Raji (cell line): ENCODE data around the gene C11orf86.

Experiments used
- POLR2A ChIP-seq: IDR thresholded peaks from 2 replicates; pipeline ENCODE4 v1.6.1; 2011; ENCODE audit warnings: low read depth, low read length, control low read depth; ENCODE audit not compliant: insufficient read depth

Gene C11orf86

DNA sequence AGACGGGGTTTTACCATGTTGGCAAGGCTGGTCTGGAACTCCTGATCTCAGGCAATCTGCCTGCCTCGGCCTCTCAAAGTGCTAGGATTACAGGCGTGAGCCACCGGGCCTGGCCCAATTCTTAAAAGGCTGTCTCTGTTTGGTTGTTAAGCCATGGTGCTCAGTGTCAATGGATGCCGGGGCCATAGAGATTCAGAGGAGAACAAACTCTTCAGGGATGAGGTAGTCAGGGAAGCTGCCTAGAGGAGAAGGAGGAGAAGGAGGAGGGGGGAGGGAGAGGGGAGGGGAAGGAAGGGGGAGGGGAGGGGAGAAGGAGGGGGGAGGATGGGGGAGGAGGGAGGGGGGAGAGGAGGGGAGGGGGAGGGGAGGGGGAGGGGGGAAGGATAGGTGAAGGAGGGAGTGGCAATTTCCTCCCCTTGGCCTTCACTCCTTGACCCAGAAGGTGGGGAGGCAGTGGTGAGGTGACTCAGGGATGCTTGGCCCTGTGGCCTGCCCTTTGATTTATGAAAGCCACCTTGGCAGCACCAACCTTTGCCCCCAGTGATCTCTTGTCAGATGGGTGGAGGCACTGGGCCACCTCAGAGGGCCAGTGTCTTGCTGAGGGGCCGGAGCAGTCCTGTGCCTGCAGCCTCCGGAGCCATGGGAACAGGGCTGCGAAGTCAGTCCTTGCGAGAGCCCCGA lies at the start of gene C11orf86:
Gene C11orf86 (plus strand): TSS at position 581 of the 681 bp plus-strand sequence. CDS start 59 bp downstream, at position 640.
- no peak for TF ChIP-seq POLR2A

- no peak for TF ChIP-seq POLR2A
Observed at GRCh38 chr11:66929753-66930152, 45.4 kb upstream of the C11orf86 start.

- no peak for TF ChIP-seq POLR2A
Observed at GRCh38 chr11:66932543-66932942, 42.6 kb upstream of the C11orf86 start.

GRCh38 chr11:66933531-66933930 lies 41.6 kb upstream of the C11orf86 start:
- TF ChIP-seq POLR2A, result no peak

GRCh38 chr11:66934950-66935779 lies 39.9 kb upstream of the C11orf86 start:
- TF ChIP-seq POLR2A, result no peak

- no peak for TF ChIP-seq POLR2A
Observed at GRCh38 chr11:66936311-66936711, 38.8 kb upstream of the C11orf86 start.

GRCh38 chr11:66937193-66937733 lies 37.8 kb upstream of the C11orf86 start:
- TF ChIP-seq POLR2A, result no peak

DNA sequence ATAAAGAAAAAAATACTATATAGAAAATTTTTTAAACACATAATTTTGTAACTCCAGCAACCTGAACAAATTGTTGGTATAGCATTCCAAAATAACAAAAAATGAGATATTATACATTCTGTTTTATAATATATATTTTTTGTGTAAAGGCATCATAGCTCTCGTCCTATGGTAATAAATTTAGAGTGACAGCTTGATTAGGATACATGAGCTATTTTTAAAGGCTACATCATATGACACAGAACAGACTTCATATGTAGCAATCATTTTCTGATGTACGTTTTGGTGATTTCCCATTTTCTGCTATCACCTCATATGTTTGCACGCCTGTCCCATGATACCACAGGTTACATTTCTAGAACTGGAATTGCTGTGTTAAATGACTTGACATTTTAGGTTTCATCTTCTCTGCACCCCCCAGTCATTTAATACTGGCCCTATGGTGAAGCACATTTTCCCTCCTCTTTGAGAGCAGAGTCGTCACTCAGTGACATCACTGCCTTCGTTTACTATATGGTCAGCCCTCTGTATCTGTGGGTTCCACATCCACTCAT lies 36.4 kb upstream of the C11orf86 start:
- TF ChIP-seq POLR2A, result no peak

DNA sequence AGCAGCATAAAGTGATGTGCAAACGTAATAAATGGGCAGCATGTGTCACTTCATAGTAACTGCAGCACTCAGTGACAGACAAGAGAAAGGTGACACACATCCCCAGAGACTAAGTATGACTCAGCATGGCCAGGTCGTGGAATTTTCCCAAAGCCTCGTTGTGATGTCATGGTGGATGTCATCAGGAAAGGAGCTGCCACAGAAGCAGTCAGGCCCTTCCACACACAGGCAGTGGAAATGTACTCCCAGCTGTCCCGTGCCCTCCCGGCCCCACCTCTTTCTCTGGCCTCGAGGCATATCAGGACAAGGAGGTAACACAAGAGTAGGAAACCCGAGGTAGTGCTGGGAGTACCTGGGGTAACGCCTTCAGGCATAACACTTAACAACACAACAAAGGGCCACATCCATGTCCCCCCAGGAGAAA lies 25.0 kb upstream of the C11orf86 start:
- no peak for TF ChIP-seq POLR2A

- no peak for TF ChIP-seq POLR2A
Observed at GRCh38 chr11:66951135-66951534, 24.0 kb upstream of the C11orf86 start.

GRCh38 chr11:66951927-66952337 lies 23.2 kb upstream of the C11orf86 start:
- no peak for TF ChIP-seq POLR2A

GRCh38 chr11:66953081-66953833 lies 21.8 kb upstream of the C11orf86 start:
- no peak for TF ChIP-seq POLR2A

- no peak for TF ChIP-seq POLR2A
Observed at GRCh38 chr11:66956689-66957290, 18.3 kb upstream of the C11orf86 start.

DNA sequence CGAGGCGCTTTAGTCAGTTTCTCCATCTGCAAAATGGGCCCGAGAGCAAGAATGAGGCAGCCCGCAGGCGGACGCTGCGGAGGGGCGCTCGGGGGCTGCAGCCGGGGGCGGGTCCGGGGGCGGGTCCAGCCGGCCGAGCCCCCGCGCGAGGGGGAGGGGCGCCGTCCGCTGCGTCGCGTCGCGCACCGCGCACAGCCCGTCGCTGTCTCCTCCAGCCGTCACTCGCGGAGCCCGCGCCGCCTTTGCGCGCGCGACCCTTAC lies 17.2 kb upstream of the C11orf86 start:
- no peak for TF ChIP-seq POLR2A
